DOHH2 (cell line): ENCODE results near the gene PREX1.

Experiments used
- EZH2phosphoT487 ChIP-seq: fragments of 200-600 bp; sonication (generic); IDR thresholded peaks from 2 replicates; pipeline ENCODE4 v1.6.1; 2017; ENCODE audit warnings: borderline replicate concordance, mild to moderate bottlenecking, antibody characterized with exemption, low read length, moderate library complexity, mixed read lengths
- TF ChIP-seq, protein P1 (sequence below): fragments of 200-600 bp; sonication (generic); IDR thresholded peaks from one replicate; pipeline ENCODE4 v1.5.1; 2014; ENCODE audit warnings: antibody characterized with exemption, mild to moderate bottlenecking, low read depth, low read length; ENCODE audit not compliant: poor library complexity, severe bottlenecking

- TF ChIP-seq, protein P1, sequence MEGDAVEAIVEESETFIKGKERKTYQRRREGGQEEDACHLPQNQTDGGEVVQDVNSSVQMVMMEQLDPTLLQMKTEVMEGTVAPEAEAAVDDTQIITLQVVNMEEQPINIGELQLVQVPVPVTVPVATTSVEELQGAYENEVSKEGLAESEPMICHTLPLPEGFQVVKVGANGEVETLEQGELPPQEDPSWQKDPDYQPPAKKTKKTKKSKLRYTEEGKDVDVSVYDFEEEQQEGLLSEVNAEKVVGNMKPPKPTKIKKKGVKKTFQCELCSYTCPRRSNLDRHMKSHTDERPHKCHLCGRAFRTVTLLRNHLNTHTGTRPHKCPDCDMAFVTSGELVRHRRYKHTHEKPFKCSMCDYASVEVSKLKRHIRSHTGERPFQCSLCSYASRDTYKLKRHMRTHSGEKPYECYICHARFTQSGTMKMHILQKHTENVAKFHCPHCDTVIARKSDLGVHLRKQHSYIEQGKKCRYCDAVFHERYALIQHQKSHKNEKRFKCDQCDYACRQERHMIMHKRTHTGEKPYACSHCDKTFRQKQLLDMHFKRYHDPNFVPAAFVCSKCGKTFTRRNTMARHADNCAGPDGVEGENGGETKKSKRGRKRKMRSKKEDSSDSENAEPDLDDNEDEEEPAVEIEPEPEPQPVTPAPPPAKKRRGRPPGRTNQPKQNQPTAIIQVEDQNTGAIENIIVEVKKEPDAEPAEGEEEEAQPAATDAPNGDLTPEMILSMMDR: no peak
- TF ChIP-seq EZH2phosphoT487: no peak
These were observed 95.5 kb downstream of the PREX1 start for GRCh38 chr20:48732081-48732829.
